ENCODE results near the gene ATP9B. TPM values are rescaled to one million over a fixed set of nuclear protein-coding genes. Genes with fewer than 3 reads are reported as not detected.

The ATP9B gene
- total and polyA plus RNA-seq, 4 donors, result 7.1 to 31.4 (median 15.5) TPM

DNA sequence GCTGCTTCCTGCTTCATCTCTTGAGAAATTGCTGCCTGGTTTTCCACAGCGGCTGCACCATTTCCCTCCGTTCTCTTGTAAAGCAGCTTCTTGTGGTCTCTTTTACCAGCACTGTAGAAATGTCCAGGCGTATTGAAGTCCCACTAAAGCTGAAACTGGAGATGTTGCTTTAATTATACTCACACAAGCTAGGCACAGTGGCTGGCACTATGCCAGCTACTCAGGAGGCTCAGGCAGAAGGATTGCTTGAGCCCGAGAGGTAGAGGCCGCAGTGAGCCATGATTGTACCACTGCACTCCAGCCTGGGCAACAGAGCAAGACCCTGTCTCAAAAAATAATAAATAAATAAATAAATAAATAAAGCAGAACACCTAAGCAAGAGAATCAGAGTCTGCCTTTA, 19.2 kb upstream of the ATP9B start:
- Histone ChIP-seq H3K27me3 (ENCODE audit: control insufficient read depth in 4 of 4, insufficient read depth in 4 of 4, low read length in 3 of 4) (peaks cover 0 to 2% (median 0%) of the 10 kb centered on the region in 4 donors), H3K4me1 (ENCODE audit: control insufficient read depth in 4 of 4, insufficient read depth in 4 of 4, low read length in 3 of 4) (peaks cover 0 to 3% (median 0%) of the 10 kb centered on the region in 4 donors), H3K9ac (ENCODE audit: low read depth in 1 of 2, low read length in 2 of 2) (no peak overlapping the region), H3K9me3 (ENCODE audit: control insufficient read depth in 4 of 4, low read length in 3 of 4) (no peaks in the 10 kb centered on the region), H3K36me3 (ENCODE audit: control insufficient read depth in 4 of 4, insufficient read depth in 3 of 4, low read depth in 1 of 4, low read length in 3 of 4) (no peaks in the 10 kb centered on the region), H3K4me3 (ENCODE audit: low read depth in 1 of 3, low read length in 3 of 3) (no peak overlapping the region), H3K27ac (ENCODE audit: low read depth in 1 of 2, low read length in 2 of 2) (no peak overlapping the region)
- no peak for DNase-seq (ENCODE audit: low spot score)
- TF ChIP-seq, protein P1, sequence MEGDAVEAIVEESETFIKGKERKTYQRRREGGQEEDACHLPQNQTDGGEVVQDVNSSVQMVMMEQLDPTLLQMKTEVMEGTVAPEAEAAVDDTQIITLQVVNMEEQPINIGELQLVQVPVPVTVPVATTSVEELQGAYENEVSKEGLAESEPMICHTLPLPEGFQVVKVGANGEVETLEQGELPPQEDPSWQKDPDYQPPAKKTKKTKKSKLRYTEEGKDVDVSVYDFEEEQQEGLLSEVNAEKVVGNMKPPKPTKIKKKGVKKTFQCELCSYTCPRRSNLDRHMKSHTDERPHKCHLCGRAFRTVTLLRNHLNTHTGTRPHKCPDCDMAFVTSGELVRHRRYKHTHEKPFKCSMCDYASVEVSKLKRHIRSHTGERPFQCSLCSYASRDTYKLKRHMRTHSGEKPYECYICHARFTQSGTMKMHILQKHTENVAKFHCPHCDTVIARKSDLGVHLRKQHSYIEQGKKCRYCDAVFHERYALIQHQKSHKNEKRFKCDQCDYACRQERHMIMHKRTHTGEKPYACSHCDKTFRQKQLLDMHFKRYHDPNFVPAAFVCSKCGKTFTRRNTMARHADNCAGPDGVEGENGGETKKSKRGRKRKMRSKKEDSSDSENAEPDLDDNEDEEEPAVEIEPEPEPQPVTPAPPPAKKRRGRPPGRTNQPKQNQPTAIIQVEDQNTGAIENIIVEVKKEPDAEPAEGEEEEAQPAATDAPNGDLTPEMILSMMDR (IDR thresholded peaks at IDR 0.05; ENCODE audit: low read depth, low read length, missing input control), result no peak
- no peak for TF ChIP-seq SP1 (IDR thresholded peaks at IDR 0.05)
- TF ChIP-seq EGR1 (IDR thresholded peaks at IDR 0.05; ENCODE audit: low read depth in 2 of 2), result no peak
- no peak for TF ChIP-seq RXRA (IDR thresholded peaks at IDR 0.05)
- TF ChIP-seq JUND (IDR thresholded peaks at IDR 0.05), result no peak
- no peak for TF ChIP-seq HNF4A (conservative IDR thresholded peaks at IDR 0.05)
- no peak for TF ChIP-seq FOXA2 (IDR thresholded peaks at IDR 0.05)
- TF ChIP-seq, protein P2, sequence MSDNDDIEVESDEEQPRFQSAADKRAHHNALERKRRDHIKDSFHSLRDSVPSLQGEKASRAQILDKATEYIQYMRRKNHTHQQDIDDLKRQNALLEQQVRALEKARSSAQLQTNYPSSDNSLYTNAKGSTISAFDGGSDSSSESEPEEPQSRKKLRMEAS (IDR thresholded peaks at IDR 0.05), result no peak
- no peak for TF ChIP-seq RAD21 (IDR thresholded peaks at IDR 0.05)
- no peak for TF ChIP-seq HNF4G (IDR thresholded peaks at IDR 0.05)
- no peak for TF ChIP-seq YY1 (IDR thresholded peaks at IDR 0.05)
- TF ChIP-seq, protein P3, sequence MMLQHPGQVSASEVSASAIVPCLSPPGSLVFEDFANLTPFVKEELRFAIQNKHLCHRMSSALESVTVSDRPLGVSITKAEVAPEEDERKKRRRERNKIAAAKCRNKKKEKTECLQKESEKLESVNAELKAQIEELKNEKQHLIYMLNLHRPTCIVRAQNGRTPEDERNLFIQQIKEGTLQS (IDR thresholded peaks at IDR 0.05), result no peak
- no peak for TF ChIP-seq TAF1 (conservative IDR thresholded peaks at IDR 0.05)
- no peak for TF ChIP-seq NR2F2 (IDR thresholded peaks at IDR 0.05)
- TF ChIP-seq, protein P4, sequence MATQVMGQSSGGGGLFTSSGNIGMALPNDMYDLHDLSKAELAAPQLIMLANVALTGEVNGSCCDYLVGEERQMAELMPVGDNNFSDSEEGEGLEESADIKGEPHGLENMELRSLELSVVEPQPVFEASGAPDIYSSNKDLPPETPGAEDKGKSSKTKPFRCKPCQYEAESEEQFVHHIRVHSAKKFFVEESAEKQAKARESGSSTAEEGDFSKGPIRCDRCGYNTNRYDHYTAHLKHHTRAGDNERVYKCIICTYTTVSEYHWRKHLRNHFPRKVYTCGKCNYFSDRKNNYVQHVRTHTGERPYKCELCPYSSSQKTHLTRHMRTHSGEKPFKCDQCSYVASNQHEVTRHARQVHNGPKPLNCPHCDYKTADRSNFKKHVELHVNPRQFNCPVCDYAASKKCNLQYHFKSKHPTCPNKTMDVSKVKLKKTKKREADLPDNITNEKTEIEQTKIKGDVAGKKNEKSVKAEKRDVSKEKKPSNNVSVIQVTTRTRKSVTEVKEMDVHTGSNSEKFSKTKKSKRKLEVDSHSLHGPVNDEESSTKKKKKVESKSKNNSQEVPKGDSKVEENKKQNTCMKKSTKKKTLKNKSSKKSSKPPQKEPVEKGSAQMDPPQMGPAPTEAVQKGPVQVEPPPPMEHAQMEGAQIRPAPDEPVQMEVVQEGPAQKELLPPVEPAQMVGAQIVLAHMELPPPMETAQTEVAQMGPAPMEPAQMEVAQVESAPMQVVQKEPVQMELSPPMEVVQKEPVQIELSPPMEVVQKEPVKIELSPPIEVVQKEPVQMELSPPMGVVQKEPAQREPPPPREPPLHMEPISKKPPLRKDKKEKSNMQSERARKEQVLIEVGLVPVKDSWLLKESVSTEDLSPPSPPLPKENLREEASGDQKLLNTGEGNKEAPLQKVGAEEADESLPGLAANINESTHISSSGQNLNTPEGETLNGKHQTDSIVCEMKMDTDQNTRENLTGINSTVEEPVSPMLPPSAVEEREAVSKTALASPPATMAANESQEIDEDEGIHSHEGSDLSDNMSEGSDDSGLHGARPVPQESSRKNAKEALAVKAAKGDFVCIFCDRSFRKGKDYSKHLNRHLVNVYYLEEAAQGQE (IDR thresholded peaks at IDR 0.05), result no peak
- no peak for TF ChIP-seq FOXA1 (IDR thresholded peaks at IDR 0.05)
- TF ChIP-seq, protein P5, sequence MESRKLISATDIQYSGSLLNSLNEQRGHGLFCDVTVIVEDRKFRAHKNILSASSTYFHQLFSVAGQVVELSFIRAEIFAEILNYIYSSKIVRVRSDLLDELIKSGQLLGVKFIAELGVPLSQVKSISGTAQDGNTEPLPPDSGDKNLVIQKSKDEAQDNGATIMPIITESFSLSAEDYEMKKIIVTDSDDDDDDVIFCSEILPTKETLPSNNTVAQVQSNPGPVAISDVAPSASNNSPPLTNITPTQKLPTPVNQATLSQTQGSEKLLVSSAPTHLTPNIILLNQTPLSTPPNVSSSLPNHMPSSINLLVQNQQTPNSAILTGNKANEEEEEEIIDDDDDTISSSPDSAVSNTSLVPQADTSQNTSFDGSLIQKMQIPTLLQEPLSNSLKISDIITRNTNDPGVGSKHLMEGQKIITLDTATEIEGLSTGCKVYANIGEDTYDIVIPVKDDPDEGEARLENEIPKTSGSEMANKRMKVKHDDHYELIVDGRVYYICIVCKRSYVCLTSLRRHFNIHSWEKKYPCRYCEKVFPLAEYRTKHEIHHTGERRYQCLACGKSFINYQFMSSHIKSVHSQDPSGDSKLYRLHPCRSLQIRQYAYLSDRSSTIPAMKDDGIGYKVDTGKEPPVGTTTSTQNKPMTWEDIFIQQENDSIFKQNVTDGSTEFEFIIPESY (IDR thresholded peaks at IDR 0.05), result no peak
- no peak for TF ChIP-seq GABPA (IDR thresholded peaks at IDR 0.05 in 1 of 2, conservative IDR thresholded peaks at IDR 0.05 in 1 of 2)
- WGBS, result 91% methylated on average over 5 of the region's 5 CpGs

Measured in liver (tissue), 9 donors.